IPS-NIHi11 (cell line): ENCODE results near the gene PLPP3.

Source experiments
- DNase-seq: peaks from one replicate; pipeline ENCODE4 v3.0.0; 2012; ENCODE audit warnings: mixed read lengths, low spot score

Gene PLPP3

GRCh38 chr1:56495538-56495937 lies 83.8 kb downstream of the PLPP3 start:
- DNase-seq, result no peak

DNA sequence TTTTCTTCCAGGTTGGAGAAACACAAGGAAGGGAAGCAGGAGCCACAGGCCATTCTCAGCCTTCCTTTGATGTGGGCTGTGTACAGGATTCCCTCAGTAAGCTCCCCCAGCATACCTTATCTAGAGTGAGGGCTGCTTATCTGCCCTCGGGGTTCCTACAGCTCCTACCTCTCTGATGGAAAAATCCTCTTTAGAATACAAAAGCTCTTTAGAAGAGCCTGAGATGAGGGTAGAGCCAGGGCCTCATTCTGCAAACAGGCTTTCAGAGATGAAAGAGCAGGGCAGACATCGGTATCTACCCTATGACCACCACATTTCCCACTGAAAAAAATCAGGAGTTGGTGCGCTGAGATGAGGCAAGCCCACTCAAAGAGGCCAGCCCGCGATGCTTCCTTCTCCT lies 85.1 kb downstream of the PLPP3 start:
- DNase-seq, result peak; percentile 39

GRCh38 chr1:56493826-56494225 lies 85.5 kb downstream of the PLPP3 start:
- no peak for DNase-seq

DNA sequence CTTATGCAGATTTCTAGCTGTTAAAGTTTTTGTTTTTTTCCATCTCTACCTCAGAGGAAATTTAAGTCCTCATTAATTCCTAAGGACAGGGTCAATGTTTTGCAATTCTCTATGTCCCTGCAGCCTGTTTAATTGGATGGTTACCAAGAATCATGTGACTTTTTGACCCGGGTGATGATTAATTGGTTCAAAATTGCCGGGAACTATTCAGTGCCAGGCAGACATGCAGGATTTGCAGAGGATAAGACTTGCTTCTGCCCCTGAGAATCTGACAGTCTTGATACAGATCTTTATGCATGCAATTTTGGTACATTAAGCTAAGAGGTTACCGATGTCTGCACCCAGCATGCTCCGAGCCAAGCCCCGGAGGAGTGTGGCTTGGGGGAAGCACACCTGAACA lies 87.9 kb downstream of the PLPP3 start:
- no peak for DNase-seq

GRCh38 chr1:56490619-56491018 lies 88.7 kb downstream of the PLPP3 start:
- DNase-seq, result no peak

- no peak for DNase-seq
Measured at GRCh38 chr1:56489695-56490094, 89.7 kb downstream of the PLPP3 start.

DNA sequence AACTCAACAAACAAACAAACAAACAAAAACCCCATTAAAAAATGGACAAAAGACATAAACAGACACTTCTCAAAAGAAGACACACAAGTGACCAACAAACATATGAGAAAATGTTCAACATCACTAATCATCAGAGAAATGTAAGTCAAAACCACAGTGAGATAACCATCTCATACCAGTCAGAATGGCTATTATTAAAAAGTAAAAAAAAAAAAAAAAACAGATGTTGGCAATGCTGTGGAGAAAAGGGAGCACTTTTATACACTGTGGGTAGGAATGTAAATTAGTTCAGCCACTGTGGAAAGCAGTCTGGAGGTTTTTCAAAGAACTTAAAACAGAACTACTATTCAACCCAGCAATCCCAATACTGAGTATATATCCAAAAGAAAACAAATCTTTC lies 94.7 kb downstream of the PLPP3 start:
- no peak for DNase-seq

GRCh38 chr1:56483104-56483503 lies 96.3 kb downstream of the PLPP3 start:
- no peak for DNase-seq

DNA sequence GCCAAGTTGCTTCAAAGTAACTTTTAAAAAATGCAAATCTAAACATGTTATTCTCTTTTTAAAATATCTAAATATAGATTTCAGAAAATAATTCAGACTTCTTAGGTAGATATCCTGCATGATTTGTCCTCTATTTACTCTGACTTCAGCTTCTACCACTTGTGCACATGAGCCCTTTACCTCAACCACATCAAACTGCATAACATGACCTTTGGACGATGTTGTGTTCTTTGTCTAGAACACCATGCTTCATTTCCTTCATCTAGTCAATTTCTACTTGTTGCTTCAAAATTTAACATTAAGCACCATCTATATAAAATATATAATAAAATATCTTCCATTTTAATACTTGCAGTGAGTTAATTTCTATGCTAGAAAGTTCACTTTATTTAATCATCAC lies 96.9 kb downstream of the PLPP3 start:
- no peak for DNase-seq

- DNase-seq, result no peak
Measured at GRCh38 chr1:56481140-56481694, 98.1 kb downstream of the PLPP3 start.

DNA sequence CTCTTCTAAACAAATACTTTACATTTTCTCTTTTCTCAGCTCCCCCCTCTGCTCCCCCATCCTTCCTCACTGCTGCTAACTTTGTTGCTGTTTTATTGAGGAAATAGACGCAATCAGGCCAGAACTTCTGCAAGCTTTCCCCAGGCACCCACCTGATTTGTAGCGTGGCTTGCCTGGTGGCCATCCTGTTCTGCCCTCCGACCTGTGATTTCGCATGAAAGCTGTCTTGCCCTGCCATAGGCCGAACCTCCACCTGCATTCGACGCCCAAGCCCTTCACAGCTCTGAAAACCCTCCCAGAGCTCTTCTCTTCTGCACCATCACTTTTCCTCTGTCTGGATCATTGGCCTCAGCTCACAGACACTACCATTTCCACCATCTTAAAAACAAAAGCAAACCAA lies 100.6 kb downstream of the PLPP3 start:
- no peak for DNase-seq

DNA sequence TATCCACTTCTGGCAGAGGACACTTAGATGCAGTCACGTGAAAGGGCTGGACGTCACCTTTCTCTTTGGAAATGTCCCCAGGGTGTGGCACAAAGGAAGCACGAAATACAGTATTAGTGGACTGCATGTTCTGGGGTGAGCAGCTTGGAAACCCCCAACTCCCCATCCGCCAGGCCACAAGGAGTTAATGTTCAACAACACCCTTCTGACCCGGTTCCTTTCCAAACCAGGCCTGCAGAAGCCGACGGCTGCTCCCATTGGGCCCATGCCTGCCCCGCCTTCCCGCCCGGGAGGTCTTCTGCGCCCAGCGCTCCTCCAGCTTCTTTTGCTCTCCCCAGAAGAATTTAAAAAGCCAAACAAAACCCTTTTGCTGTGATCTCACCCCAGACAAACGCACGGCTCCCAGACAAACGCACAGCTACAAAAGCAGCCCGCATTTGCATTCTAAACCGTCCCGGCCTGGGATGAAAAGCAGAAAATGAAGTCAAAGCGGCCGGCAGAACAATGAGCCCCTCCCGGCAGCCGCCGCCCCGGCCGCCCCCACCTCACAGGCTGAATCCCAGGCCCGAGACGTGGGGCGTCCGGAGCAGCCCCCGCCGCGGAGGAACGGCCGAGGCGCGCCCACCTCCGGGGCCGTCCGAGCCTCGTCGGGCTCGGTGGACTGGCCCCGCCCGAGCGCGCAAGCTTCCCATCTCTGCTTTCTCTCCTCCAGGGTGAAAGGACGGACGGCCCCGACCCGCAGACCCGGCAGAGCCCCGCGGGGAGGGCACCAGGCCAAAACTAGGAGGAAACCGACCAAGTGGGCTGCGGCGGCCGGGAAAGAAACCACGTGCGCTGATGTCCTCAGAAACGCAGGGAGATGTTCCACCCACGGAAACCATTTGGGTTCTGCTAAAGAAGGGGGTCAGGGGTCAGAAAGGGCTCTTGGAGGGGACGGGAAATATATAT lies 101.9 kb downstream of the PLPP3 start:
- DNase-seq, result peak; percentile 73

DNA sequence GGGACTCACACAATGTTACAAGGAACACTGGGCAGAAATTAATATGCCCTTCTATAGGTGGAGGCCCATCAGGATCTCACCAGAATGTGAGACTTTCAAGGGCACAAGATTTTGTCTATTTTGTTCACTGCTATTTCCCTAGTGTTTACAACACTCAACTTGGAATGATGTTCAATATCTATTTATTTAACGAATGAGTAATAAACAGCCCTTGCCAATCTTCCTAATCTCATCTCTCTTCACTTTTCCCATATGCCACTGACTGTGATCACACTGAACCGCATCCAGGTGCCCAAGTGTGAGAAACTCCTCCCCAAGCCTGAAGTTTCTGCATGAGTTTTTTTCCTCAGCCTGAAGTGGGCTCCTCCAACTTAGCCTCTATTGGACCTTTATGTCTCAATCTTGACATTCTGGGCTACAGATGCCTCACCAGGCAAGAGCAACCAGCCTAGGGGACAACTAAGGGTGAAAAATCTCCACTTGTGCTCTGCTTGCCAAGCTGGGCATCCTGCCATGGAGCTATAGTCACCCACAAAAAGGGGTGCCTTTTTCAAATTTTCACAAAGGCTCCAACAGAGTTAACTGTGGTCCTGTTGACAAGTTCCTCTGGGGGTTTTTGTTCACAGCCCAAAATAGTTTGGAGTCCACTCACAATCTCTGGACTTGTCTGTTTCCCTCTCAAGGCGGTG lies 105.6 kb downstream of the PLPP3 start:
- DNase-seq, result no peak

DNA sequence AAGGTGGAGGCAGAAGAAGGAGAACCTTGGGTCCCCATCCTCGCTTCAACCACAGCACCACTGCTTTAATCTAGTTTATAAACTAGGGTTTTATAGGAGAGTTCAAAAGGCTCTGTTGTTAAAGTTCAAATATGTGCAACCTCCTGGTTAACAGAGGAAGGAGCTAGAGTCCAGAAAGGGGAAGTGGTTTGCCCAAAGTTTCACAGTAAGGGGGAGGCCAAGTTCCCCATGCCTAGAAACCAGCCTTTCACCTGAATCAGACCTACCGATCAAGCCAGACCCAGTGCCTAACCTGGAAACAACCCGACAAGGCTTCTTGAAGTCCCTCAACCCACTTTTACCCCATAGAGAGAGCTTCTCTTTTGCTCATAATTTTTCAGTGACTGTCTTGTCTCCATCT lies 106.5 kb downstream of the PLPP3 start:
- DNase-seq, result no peak

GRCh38 chr1:56469640-56470371 lies 109.6 kb downstream of the PLPP3 start:
- DNase-seq, result no peak

- no peak for DNase-seq
Measured at GRCh38 chr1:56468518-56468917, 110.8 kb downstream of the PLPP3 start.

DNA sequence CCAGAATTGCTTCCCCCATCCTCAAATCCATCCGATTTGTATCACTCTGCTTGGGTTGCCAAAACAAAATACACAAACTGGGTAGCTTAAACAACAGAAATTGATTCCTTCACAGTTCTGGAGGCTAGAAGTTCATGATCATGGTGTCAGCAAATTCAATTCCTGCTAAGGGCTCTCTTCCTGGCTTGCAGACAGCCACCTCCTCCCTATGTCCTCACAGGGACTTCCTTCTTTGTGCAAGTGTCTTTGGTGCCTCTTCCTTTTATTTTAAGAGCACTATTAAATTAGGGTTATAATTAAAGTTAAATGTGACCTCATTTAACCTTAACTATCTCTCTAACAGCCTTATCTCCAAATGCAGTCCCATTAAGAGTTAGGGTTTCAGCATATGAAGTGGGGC lies 112.8 kb downstream of the PLPP3 start:
- DNase-seq, result no peak

DNA sequence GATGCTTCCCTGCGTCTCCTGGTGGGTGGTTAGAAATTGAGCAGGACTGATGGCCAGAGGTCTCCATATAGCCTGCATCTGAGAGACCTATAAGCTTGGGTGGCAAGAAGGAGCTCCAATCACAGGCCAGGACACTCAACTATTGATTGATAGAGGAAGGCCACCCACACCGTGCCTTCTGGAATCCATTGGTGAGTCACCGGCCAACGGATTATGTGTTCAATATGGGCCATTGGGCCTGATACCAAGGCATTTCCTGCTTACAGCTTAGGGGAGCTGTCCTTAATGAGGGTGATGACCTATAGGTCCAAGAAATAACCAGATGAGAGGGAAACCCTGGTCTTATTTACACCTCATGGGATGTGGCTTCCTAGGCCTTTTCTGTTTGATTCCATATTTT lies 115.1 kb downstream of the PLPP3 start:
- DNase-seq, result no peak

DNA sequence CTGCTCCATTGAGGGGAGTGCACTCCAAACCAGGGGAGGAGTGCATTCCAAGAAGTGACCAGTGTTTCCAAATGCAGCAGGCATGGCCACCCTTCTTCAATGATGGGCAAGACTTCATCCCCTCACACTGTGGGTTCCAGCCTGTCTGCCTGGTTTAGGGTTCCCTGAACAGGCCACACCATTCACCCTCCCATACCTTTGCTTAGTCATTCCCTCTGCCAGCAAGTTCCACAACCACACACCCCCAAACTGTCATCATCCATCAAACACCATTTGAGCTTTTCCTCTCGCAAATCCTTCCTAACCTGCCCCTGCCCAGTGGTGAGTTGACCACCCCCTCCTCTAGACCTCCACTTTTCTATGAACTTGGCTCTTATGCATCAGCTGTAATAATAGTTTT lies 116.0 kb downstream of the PLPP3 start:
- DNase-seq, result no peak

DNA sequence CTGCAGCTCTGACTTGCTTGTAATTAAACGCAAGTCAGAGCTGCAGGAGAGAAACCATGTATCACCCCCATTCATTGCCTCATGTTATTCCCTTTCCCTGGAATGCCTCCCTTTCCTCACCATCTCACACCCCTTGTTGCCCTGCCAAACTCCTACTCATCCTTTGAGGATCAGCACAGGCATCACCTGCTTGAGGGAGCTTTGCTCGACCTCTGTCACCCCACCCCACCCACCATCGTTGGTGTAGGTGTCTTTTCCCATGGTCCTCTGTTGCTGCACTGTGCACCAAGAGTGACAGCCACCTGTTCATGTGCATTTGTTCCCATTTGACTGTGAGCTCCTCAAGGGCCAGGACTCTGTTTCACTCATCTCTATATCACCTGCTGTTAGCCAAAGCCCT lies 117.2 kb downstream of the PLPP3 start:
- DNase-seq, result no peak

DNA sequence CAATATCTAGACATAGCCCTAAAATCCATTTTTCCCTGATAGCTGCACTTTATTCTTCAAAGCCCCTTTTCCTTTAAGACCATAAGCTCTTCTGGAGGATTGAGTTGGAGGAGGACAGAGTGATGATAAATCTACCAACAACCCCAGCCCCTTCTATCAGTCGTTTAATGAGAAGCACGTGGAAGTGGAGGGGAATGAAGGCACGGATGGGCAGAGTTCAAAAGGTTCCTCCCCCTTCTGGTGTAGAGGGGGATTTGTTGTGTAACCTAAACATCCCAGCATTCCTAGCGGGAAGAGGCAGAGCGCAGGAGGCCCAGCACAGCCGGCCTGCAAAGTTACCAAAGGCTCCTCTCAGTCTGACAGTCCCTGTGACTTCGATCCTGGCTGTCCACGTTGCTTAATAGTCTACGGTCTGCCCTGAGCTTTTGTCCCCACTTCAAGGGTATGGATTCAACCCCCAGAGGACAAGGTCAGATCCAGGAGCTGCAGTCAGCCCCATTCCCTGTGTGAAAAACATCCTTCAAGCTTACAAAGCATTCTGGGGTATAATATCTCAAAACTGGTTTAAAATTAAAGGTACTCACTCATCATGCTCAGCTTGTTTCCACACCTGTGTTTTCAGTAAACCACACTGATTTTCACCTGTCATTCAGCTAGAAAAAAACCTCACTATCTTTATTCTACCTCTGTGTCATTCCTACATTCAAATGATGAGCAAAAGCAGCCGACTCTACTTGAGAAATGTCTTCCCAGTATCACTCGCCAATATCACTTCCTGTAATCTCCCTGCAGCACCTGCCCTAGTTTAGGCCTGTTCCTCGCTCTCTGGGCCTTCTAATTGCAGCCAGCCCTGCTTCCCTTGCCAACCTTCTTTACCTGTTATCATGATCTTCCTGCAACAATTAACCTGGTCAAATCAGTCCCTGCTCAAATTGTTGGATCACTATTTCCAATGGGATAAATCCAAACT lies 117.9 kb downstream of the PLPP3 start:
- DNase-seq, result peak; percentile 38
